ENCODE results near the gene CLIP4.

The CLIP4 gene

DNA sequence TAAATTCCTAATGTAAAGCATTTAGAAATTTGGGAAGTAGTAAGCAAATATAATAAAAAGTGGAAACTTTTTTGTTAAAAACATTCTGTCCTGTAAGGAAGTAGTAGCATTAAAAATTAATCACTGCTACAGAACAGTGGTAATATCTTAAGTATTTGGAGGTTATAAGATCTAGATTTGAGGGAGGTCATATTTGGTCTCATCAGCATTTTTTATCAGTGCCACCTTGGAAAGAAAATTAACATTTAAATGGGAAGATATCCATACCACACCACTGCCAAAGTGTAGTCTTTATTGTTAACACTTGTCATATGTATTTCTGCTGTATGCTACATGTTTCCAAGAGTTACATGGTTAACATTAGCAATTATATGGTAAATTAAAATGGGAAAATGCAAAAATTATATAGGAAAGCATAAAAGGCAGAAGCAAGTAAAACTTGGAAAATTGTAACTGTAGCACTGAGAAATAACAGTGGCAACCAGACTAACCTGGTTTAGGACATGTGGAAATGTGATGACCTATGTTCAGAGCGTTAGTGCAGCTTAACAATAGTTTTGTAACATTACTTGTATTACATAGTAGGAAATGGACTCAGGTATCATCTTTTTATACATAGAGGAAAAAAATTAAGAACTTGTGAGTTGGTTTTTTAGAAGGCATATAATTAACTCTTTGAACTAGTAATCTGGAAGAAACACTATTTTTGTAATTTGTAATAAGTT lies 47.2 kb downstream of the CLIP4 start:
- Mint-ChIP-seq H3K4me3 (no peak overlapping the region), H3K27me3 (ENCODE audit: low read depth) (no peaks in the 10 kb centered on the region), H3K27ac (no peak overlapping the region), H3K4me1 (peaks cover 21% of the 10 kb centered on the region), H3K9me3 (no peaks in the 10 kb centered on the region), H3K36me3 (ENCODE audit: low read depth) (peaks cover 7% of the 10 kb centered on the region)
- TF ChIP-seq, protein P1, sequence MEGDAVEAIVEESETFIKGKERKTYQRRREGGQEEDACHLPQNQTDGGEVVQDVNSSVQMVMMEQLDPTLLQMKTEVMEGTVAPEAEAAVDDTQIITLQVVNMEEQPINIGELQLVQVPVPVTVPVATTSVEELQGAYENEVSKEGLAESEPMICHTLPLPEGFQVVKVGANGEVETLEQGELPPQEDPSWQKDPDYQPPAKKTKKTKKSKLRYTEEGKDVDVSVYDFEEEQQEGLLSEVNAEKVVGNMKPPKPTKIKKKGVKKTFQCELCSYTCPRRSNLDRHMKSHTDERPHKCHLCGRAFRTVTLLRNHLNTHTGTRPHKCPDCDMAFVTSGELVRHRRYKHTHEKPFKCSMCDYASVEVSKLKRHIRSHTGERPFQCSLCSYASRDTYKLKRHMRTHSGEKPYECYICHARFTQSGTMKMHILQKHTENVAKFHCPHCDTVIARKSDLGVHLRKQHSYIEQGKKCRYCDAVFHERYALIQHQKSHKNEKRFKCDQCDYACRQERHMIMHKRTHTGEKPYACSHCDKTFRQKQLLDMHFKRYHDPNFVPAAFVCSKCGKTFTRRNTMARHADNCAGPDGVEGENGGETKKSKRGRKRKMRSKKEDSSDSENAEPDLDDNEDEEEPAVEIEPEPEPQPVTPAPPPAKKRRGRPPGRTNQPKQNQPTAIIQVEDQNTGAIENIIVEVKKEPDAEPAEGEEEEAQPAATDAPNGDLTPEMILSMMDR (IDR thresholded peaks at IDR 0.05; ENCODE audit: unreplicated experiment in 3 of 3) = no peak

DNA sequence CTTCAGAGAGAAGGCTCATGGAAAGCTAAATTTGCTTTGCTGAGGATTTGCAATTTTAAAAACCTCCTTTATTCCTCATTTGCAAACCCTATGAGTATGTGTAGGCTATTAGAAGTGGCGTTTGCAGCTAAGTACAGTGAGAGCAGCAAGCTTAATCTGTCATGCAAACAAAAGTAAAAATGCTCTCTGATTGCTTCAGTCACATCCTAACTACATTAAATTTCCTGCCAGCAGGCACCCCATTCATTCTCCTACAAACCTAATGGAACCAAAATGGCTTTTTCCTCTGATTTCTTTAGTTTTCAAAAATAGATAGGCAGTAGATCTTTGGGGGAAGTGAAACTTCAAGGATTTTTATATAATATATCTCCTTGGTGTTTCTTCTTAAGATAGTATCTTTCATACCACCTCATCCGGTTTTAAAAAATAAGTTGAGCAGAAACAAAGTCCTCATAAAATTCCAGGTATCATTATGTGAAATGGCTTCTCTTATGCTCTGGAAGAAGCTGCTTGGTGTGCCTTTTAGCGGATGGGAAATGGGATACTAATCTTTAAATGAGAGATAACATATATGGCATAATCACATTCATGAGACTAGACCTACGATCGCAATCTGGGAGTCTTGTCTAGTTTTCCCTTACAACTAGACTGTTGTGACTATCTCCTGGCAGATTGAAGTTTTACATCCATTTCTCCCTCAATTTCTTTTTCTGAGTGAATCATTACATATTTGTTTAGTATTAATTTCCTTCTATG lies 49.1 kb downstream of the CLIP4 start:
- Mint-ChIP-seq H3K4me1 (peaks cover 15% of the 10 kb centered on the region), H3K9me3 (no peaks in the 10 kb centered on the region), H3K27ac (no peak overlapping the region), H3K4me3 (no peak overlapping the region), H3K27me3 (ENCODE audit: low read depth) (no peaks in the 10 kb centered on the region), H3K36me3 (ENCODE audit: low read depth) (peaks cover 12% of the 10 kb centered on the region)
- TF ChIP-seq, protein P1 (IDR thresholded peaks at IDR 0.05; ENCODE audit: unreplicated experiment in 3 of 3) = no peak

GRCh38 chr2:29165362-29166241 lies 50.4 kb downstream of the CLIP4 start:
- TF ChIP-seq, protein P1 (IDR thresholded peaks at IDR 0.05; ENCODE audit: unreplicated experiment in 3 of 3) = no peak
- H3K27ac Mint-ChIP-seq = no peak overlapping the region
- peaks cover 2% of the 10 kb centered on the region for H3K9me3 Mint-ChIP-seq
- no peak overlapping the region for H3K4me3 Mint-ChIP-seq
- peaks cover 14% of the 10 kb centered on the region for H3K4me1 Mint-ChIP-seq
- H3K27me3 Mint-ChIP-seq (ENCODE audit: low read depth) = no peaks in the 10 kb centered on the region
- peaks cover 23% of the 10 kb centered on the region for H3K36me3 Mint-ChIP-seq (ENCODE audit: low read depth)

- peaks cover 2% of the 10 kb centered on the region for H3K9me3 Mint-ChIP-seq
- no peak overlapping the region for H3K27ac Mint-ChIP-seq
These were observed 51.2 kb downstream of the CLIP4 start for GRCh38 chr2:29166242-29167039.

GRCh38 chr2:29174937-29175336 lies 59.7 kb downstream of the CLIP4 start:
- no peaks in the 10 kb centered on the region for H3K27me3 Mint-ChIP-seq (ENCODE audit: low read depth)
- TF ChIP-seq, protein P1 (IDR thresholded peaks at IDR 0.05; ENCODE audit: unreplicated experiment in 3 of 3) = no peak
- H3K36me3 Mint-ChIP-seq (ENCODE audit: low read depth) = peaks cover 31% of the 10 kb centered on the region
- no peaks in the 10 kb centered on the region for H3K4me1 Mint-ChIP-seq
- no peak overlapping the region for H3K4me3 Mint-ChIP-seq
- H3K9me3 Mint-ChIP-seq = peaks cover 7% of the 10 kb centered on the region
- no peak overlapping the region for H3K27ac Mint-ChIP-seq

More at GRCh38 chr2:29166242-29167039, 51.2 kb downstream of the CLIP4 start:
- H3K4me3 Mint-ChIP-seq = no peak overlapping the region
- H3K4me1 Mint-ChIP-seq = peaks cover 14% of the 10 kb centered on the region
- H3K36me3 Mint-ChIP-seq (ENCODE audit: low read depth) = peaks cover 27% of the 10 kb centered on the region
- H3K27me3 Mint-ChIP-seq (ENCODE audit: low read depth) = no peaks in the 10 kb centered on the region
- TF ChIP-seq, protein P1 (IDR thresholded peaks at IDR 0.05; ENCODE audit: unreplicated experiment in 3 of 3) = no peak
